ENCODE results near the gene IGSF9B. TPM values are rescaled to one million over a fixed set of nuclear protein-coding genes. Genes with fewer than 3 reads are reported as not detected.

The IGSF9B gene
- total and polyA plus RNA-seq, 12 donors = 0.12 to 23.4 (median 1.6) TPM

DNA sequence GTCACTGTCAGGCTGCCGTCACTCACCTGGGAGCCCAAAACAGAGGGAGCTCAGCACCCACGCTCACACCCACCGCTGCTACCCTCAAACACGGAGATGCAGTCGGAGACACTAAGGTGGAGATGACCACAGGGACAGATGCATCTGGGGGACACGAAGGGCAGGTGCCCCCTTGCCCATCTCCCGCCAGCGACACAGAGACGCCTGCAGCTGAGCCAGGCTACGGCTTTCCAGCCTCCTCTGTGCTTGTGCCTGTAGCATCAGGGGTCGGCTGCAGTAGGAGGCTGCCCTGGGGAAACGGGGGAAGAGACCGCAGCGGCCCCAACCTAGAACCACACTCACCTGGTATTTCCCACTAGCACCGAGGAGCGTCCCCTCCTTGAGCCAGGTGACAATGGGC, 19.3 kb downstream of the IGSF9B start:
- H3K4me1 ChIP-seq (replicated peaks in 1 of 2) = no peaks in the 10 kb centered on the region
- no peaks in the 10 kb centered on the region for H3K27me3 ChIP-seq
- H3K9me3 ChIP-seq (replicated peaks in 1 of 3) = no peaks in the 10 kb centered on the region
- DNase-seq = no peak
- WGBS, 4 donors = 86 to 91% (median 88%) methylated on average over 10 to 16 of the region's 16 CpGs
- no peak overlapping the region for H3K4me3 ChIP-seq
- no peak for TF ChIP-seq POLR2A (IDR thresholded peaks at IDR 0.05)
- TF ChIP-seq, protein P1, sequence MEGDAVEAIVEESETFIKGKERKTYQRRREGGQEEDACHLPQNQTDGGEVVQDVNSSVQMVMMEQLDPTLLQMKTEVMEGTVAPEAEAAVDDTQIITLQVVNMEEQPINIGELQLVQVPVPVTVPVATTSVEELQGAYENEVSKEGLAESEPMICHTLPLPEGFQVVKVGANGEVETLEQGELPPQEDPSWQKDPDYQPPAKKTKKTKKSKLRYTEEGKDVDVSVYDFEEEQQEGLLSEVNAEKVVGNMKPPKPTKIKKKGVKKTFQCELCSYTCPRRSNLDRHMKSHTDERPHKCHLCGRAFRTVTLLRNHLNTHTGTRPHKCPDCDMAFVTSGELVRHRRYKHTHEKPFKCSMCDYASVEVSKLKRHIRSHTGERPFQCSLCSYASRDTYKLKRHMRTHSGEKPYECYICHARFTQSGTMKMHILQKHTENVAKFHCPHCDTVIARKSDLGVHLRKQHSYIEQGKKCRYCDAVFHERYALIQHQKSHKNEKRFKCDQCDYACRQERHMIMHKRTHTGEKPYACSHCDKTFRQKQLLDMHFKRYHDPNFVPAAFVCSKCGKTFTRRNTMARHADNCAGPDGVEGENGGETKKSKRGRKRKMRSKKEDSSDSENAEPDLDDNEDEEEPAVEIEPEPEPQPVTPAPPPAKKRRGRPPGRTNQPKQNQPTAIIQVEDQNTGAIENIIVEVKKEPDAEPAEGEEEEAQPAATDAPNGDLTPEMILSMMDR (IDR thresholded peaks at IDR 0.05) = no peak
- H3K36me3 ChIP-seq (replicated peaks in 1 of 2) = no peaks in the 10 kb centered on the region
- H3K27ac ChIP-seq = peak overlapping the region in 1 of 5 donors; percentile 38
- intact Hi-C loops (cut with DNase I) = loop anchor here in 1 of 2 donors (10.0 kb wide), 1 partner anchor 207 kb away; no protein-coding TSS in a partner anchor

GRCh38 chr11:133937015-133937414, 19.8 kb downstream of the IGSF9B start:
- Histone ChIP-seq H3K9me3 (replicated peaks in 1 of 3) (no peaks in the 10 kb centered on the region), H3K4me1 (replicated peaks in 1 of 2) (no peaks in the 10 kb centered on the region), H3K36me3 (replicated peaks in 1 of 2) (no peaks in the 10 kb centered on the region), H3K27ac (peak overlapping the region in 1 of 5 donors; percentile 38), H3K4me3 (no peak overlapping the region), H3K27me3 (no peaks in the 10 kb centered on the region)
- DNase-seq = no peak
- 57 to 71% (median 62%) methylated on average over 4 to 13 of the region's 13 CpGs for WGBS, 4 donors
- intact Hi-C loops (cut with DNase I) = loop anchor here in 1 of 2 donors (10.0 kb wide), 1 partner anchor 208 kb away; no protein-coding TSS in a partner anchor
- no peak for TF ChIP-seq POLR2A (IDR thresholded peaks at IDR 0.05)

DNA sequence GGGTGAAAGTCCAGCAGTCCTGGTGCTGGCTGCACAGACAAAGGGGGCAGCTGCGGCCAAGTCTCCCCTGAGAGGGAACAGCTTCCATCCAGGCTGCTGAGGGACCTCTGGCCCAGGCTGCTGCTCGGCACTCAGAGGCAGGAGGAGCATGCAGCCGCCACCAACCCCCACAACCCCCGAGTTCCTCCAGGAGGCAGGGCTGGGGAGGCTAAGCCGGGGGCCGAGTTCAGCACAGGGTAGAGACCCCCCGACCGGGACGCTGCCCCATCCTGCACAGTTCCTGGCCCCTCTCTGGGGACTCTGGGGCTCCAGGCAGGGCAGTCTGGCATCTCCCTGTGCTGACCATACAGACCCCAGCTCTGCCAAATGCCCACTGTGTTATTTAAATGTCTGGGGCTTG, 20.2 kb downstream of the IGSF9B start:
- Histone ChIP-seq H3K27me3 (no peaks in the 10 kb centered on the region), H3K27ac (peak overlapping the region in 1 of 5 donors; percentile 38), H3K4me1 (replicated peaks in 1 of 2) (no peaks in the 10 kb centered on the region), H3K36me3 (replicated peaks in 1 of 2) (no peaks in the 10 kb centered on the region), H3K4me3 (no peak overlapping the region), H3K9me3 (replicated peaks in 1 of 3) (no peaks in the 10 kb centered on the region)
- intact Hi-C loops (cut with DNase I) = loop anchor here in 1 of 2 donors (10.0 kb wide), 1 partner anchor 208 kb away; no protein-coding TSS in a partner anchor
- no peak for DNase-seq
- TF ChIP-seq POLR2A (IDR thresholded peaks at IDR 0.05) = no peak
- TF ChIP-seq, protein P1 (IDR thresholded peaks at IDR 0.05) = no peak
- 32 to 51% (median 46%) methylated on average over 4 to 9 of the region's 9 CpGs; no CpG with 5 or more reads in 1 of the 4 donors for WGBS, 4 donors

DNA sequence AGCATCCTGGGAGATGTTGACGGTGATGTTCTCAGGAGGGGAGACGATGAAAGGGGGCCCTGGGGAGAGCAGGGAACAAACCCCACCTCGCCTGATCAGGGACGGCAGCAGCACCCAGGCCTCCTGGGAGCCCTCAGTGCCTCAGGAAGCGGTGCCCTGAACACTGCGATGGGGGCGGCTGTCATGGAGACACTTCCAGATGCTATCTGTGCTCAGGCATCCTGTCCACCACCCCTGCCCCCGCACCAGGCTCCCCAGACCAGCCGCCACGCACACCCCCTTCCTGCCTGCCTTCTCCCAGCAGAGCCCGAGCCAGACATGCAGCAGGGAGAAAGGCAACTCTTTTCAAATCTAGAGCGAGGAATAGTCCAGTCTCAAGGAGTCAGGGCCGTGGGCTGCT, 20.6 kb downstream of the IGSF9B start:
- 50 to 60% (median 54%) methylated on average over 5 to 13 of the region's 13 CpGs for WGBS, 4 donors
- Histone ChIP-seq H3K4me1 (replicated peaks in 1 of 2) (no peaks in the 10 kb centered on the region), H3K27ac (peak overlapping the region in 1 of 5 donors; percentile 38), H3K27me3 (no peaks in the 10 kb centered on the region), H3K36me3 (replicated peaks in 1 of 2) (no peaks in the 10 kb centered on the region), H3K9me3 (replicated peaks in 1 of 3) (no peaks in the 10 kb centered on the region), H3K4me3 (no peak overlapping the region)
- DNase-seq = no peak
- TF ChIP-seq POLR2A (IDR thresholded peaks at IDR 0.05) = no peak
- TF ChIP-seq, protein P1 (IDR thresholded peaks at IDR 0.05) = no peak
- intact Hi-C loops (cut with DNase I) = loop anchor here in 1 of 2 donors (10.0 kb wide), 1 partner anchor 209 kb away; no protein-coding TSS in a partner anchor

DNA sequence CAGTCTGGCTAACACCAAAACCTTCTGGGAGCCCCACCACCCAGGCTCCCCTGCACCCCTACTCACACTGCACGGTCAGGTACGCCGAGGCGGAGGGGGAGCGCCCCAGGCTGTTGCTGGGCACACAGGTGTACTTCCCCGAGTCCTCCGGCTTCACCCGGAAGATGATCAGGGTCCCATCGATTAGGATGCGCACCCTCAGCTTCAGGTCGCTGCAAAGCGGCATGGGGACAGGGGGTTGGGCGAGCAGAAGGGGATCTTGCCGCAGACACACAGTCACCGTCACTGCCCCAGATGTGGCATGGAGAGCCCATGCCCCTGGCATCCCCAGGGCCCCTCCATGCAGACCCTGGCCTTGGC, 21.2 kb downstream of the IGSF9B start:
- TF ChIP-seq, protein P1 (IDR thresholded peaks at IDR 0.05) = no peak
- TF ChIP-seq POLR2A (IDR thresholded peaks at IDR 0.05) = no peak
- Histone ChIP-seq H3K27me3 (no peaks in the 10 kb centered on the region), H3K4me1 (replicated peaks in 1 of 2) (no peaks in the 10 kb centered on the region), H3K9me3 (replicated peaks in 1 of 3) (no peaks in the 10 kb centered on the region), H3K4me3 (no peak overlapping the region), H3K27ac (no peak overlapping the region), H3K36me3 (replicated peaks in 1 of 2) (no peaks in the 10 kb centered on the region)
- intact Hi-C loops (cut with DNase I) = loop anchor here in 1 of 2 donors (10.0 kb wide), 1 partner anchor 209 kb away; no protein-coding TSS in a partner anchor
- WGBS, 4 donors = 83 to 93% (median 91%) methylated on average over 5 to 15 of the region's 15 CpGs
- DNase-seq = no peak

Data from adrenal gland (tissue), 12 donors.